Hypothalamus (tissue), 51 donors: Measurements from ENCODE around the gene JTB.

Source experiments
- DNase-seq, 51 donors: peaks; one replicate each; lab custom pipeline; 2025; lab: John Stamatoyannopoulos, UW

The JTB gene

DNA sequence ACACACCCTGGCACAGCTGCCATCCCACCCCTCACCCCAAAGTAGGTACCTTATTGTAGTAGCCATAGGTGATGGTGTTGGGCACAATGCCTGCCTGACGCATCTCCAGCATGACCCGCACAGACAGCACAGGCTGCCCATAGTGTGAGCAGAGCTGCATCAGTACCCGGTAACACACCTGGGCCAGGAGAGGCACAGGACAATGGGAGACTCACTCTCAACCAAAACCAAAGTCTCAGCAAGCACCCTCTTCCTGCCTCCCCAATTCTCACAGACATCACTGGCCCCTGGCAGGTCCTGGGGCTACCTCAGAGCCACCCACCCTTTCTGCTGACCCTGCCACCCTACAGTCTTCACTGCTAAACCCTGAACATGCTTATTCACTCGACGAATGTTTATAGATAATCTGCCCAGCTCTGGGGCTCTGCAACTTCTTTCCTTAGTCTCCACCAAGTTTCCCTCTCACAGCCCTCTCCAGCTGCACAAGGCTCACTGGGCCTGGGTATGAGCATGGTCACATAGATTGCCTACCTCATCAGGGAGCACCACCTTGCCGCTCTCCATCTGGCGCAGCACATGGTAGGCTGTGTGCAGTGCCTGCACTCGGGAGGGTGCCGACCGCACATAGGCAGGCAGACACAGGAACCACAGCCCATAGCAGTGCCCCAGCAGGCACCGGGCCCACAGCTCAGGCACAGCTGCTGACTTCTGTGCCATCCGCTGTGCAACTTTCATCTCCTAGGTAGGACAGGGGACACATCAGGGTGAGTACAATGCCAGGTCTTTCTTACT, 41.3 kb downstream of the JTB start:
- DNase-seq, result no peak

DNA sequence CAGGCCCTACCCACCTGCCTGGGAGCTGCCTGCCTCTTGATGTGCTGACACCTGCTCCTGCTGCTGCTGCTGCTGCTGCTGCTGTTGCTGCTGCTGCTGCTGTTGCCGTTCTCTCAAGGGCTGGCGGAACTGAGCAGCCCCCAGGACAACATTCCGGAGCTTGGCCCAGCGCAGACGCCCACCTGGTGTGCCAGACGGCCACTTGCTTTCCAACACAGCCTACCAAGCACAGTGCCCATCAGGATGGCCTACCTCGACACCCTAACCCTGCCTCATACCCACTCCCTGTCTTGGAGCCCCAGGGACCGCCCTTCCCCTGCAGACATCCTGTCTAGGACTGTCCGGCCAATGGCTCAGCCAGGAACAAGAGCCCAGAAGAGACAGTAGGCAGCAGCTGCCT, 42.7 kb downstream of the JTB start:
- no peak for DNase-seq

DNA sequence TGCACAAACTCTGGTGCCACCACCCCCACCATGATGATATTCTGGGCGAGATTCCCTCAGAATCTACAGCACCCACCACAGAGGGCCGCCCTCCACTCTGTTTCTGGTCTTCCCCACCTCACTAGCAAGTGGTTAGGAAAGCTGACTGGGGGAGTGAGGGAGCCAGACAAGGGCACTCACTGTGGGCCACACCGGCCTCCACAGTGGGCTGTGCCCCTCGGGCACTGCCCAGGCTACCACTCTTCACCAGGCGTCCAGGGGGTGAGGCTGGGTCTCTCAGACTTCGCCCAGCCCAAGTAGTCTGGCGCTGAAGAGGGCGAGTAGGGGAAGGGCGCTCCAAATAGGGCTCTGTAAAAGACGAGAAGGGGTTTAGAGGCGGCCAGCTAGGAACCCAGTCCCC, 43.5 kb downstream of the JTB start:
- no peak for DNase-seq

GRCh38 chr1:153933430-153933829, 44.0 kb downstream of the JTB start:
- DNase-seq, result no peak

DNA sequence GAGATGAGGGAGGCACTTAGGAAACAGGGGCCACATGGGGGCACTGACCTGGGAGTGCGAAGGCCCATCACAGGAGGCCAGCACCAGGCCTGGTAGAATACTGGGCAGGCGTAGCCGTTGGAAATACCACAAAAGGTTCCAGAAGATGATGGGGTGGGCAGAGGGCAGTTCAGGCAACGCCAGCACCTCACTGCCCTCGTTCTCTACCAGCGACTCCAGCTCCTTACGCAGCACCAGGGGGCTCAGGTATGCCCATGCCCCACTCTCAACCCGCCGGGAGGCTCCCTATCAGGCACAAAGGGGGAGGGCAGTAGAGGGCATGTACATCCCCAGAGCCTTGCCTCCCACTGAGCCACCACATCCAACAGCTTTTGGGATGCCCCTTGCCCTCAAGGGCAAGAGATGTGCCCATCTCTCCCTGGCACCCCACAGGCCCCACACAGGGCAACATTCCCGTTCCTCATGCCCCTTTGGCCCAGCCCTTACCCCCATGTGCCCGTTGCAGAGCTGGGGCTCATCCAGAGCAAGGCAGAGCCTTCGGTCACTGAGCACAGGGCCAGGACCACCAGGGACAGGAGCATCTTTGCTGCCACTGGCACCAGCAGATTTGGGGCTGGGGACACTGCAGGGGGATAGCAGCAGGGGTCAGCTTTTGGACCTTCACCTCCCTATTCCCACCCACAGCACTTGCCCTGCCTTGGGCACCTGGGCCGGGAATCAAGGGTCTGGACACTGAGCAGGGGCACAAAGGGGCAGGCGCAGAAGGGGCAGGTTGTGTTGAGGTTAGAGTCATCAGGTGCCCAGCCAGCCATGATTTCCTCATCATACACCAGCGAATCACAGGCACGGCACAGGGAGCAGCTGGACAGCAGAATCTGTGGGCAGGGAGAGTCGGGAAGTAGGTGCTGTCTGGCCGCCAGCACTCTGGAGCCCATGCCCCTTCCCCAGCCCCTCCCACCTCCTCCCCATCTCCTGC, 45.0 kb downstream of the JTB start:
- DNase-seq, result no peak

- peak in 4 of 51 donors; percentile 7 to 22 (median 14) for DNase-seq
These were observed 47.2 kb downstream of the JTB start for GRCh38 chr1:153929981-153930948.

DNA sequence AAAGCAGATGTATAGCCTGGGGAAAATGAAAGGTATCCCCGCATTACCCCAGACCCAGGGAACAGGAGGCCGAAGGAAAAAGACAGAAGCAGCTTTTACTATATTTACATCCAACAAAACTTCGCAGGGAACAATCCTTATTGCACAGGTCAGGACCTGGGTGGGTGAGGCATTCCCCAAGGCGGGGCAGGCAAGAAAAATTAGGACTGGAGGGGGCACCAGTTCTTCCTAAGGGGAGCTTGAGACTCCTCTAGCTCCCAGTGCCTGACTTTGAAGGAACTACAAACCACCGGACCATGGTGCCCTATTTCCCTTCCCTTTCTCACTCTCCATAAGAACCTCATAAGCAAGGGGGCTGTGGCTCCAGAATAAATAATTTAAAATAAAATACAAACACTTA, 48.0 kb downstream of the JTB start:
- DNase-seq, result no peak

DNA sequence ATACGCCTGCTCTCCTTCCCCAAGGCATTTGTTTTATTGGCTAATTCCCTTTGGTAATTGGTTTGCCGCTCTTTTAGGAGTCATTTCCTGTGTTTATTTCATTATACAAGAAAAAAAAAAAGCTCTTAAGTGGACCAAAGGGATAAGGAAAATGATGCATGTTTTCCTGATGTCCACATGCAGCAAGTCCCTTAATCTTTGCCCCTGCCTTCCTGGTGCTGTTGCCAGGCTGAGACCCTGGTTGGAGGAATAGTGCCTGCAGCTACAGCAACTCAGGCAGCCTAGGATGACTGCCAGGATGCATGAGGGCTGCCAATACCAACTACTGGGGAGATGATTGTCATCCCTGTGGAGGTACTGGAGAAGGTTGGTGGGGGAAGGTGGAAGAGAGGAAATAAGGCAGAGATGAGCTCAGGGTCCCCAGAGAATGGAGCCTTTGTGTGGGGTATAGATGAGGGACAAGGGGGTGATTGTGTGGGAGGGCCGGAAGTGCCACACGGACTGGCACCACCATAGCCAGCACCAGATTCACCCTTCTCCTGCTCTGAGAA, 48.6 kb downstream of the JTB start:
- peak in 41 of 51 donors; percentile 4 to 91 (median 58) for DNase-seq

DNA sequence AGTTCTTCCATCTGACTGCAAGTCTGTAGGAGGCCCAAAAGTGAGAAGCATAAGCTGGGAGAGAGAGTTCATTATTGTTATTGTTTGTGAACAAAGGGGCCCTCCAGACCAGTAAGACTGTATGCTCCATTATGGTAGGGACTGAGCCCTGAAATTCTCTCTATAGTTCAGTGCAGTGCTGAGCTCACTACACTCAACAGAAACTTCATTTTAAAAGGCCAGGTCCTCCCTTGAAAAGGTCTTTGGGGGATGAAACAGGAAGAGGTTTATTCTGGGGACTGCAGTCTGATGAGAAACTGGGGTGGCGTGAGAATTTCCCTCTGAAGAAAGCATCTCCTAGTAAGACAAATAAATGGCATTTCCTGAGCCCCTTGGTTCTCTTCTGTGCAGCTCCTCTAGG, 49.2 kb downstream of the JTB start:
- peak in 1 of 51 donors; percentile 27 for DNase-seq

GRCh38 chr1:153926405-153926804, 51.1 kb downstream of the JTB start:
- no peak for DNase-seq
